Lower lobe of right lung (tissue), 2 donors: Measurements from ENCODE around the gene GRIK1. TPM values are rescaled to one million over a fixed set of nuclear protein-coding genes. Genes with fewer than 3 reads are reported as not detected.

Source experiments
- ATAC-seq, 2 donors: fragments of 200-7000 bp; cut with Tn5 transposase; one replicate each; pipeline ENCODE4 v1.9.1; 2020 to 2022; ENCODE audit warnings: mild to moderate bottlenecking in 2 of 2, moderate library complexity in 2 of 2
- DNase-seq: peaks from one replicate; pipeline ENCODE4 v3.0.0-alpha.2; 2020
- H3K27ac ChIP-seq: fragments of 200-600 bp; one replicate; pipeline ENCODE4 v1.8.0; 2022
- H3K27me3 ChIP-seq: fragments of 200-600 bp; one replicate; pipeline ENCODE4 v1.8.0; 2022; ENCODE audit warnings: low read depth
- H3K36me3 ChIP-seq: fragments of 200-600 bp; one replicate; pipeline ENCODE4 v1.8.0; 2022; ENCODE audit warnings: mild to moderate bottlenecking
- H3K4me1 ChIP-seq: fragments of 200-600 bp; one replicate; pipeline ENCODE4 v1.8.0; 2022
- H3K4me3 ChIP-seq: fragments of 200-600 bp; one replicate; pipeline ENCODE4 v1.8.0; 2022; ENCODE audit warnings: mild to moderate bottlenecking
- H3K9me3 ChIP-seq: fragments of 200-600 bp; one replicate; pipeline ENCODE4 v1.8.0; 2022
- intact Hi-C: fragments of 100-400 bp; cut with DNase I; formaldehyde crosslinking; loops from one replicate; pipeline ENCODE4 v1.11.0; 2022
- total RNA-seq: library from RNA; stranded (reverse); fragmentation: NEBNext Ultra II Directional; extraction: Animal tissue kit (Norgen Biotek cat#: 25700); gene quantifications from one replicate; pipeline ENCODE4 v1.2.1, GENCODE V29; 2021
- TF ChIP-seq, protein P1 (sequence below): fragments of 200-600 bp; IDR thresholded peaks from one replicate; pipeline ENCODE4 v1.8.0; 2022; ENCODE audit warnings: antibody characterized with exemption, mild to moderate bottlenecking
- donor health status: DM: no; HTN: yes; CAD: no; lungs with severe emphysema.

Gene GRIK1
- total RNA-seq, 1 donor from 2014 or later = not detected

DNA sequence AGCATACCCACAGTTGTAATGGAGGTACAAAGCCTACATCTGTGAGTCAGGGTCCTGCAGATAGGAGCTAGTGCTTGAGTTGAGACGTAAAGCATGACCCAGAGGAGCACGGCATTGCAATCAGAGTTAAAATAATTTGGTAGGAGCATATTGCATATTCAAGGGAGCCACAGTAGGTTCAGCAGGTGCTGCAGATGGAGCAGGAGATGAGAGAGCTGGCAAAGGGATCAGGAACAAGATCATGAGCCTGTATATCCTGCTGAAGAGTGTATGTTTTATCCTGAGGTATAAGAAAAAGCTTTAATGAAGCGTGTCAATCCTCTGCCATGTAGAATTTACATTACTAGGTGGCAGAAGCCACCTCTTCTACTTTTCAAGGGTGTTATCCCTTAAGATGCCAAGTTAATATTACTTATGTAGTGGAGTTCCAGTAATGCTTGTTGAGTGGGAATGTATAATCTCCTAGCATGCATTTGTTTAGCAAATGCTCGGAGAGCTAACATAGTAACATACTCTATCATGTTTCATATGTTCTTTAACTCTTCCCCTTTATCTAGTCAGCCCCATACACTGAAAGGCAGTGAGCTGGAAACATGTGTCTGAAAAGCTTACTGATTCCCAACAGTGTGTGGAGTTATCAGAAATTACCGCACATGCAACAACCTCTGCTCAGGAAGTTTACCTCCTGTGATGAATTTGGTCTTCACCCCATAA lies 300.3 kb downstream of the GRIK1 start:
- Histone ChIP-seq H3K27ac (no peak overlapping the region), H3K27me3 (no peaks in the 10 kb centered on the region), H3K4me1 (no peaks in the 10 kb centered on the region), H3K36me3 (no peaks in the 10 kb centered on the region), H3K9me3 (no peaks in the 10 kb centered on the region), H3K4me3 (no peak overlapping the region)
- intact Hi-C loops = no loop called here
- DNase-seq = no peak
- TF ChIP-seq, protein P1, sequence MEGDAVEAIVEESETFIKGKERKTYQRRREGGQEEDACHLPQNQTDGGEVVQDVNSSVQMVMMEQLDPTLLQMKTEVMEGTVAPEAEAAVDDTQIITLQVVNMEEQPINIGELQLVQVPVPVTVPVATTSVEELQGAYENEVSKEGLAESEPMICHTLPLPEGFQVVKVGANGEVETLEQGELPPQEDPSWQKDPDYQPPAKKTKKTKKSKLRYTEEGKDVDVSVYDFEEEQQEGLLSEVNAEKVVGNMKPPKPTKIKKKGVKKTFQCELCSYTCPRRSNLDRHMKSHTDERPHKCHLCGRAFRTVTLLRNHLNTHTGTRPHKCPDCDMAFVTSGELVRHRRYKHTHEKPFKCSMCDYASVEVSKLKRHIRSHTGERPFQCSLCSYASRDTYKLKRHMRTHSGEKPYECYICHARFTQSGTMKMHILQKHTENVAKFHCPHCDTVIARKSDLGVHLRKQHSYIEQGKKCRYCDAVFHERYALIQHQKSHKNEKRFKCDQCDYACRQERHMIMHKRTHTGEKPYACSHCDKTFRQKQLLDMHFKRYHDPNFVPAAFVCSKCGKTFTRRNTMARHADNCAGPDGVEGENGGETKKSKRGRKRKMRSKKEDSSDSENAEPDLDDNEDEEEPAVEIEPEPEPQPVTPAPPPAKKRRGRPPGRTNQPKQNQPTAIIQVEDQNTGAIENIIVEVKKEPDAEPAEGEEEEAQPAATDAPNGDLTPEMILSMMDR = no peak
- ATAC-seq = no peak

- no peak for ATAC-seq
- intact Hi-C loops = no loop called here
- Histone ChIP-seq H3K36me3 (no peaks in the 10 kb centered on the region), H3K27ac (no peak overlapping the region), H3K4me3 (no peak overlapping the region), H3K27me3 (no peaks in the 10 kb centered on the region), H3K9me3 (no peaks in the 10 kb centered on the region), H3K4me1 (no peaks in the 10 kb centered on the region)
- TF ChIP-seq, protein P1 = no peak
- no peak for DNase-seq
These were observed 301.0 kb downstream of the GRIK1 start for GRCh38 chr21:29638761-29639327.

GRCh38 chr21:29638138-29638537 lies 301.7 kb downstream of the GRIK1 start:
- Histone ChIP-seq H3K4me1 (no peaks in the 10 kb centered on the region), H3K9me3 (no peaks in the 10 kb centered on the region), H3K36me3 (no peaks in the 10 kb centered on the region), H3K4me3 (no peak overlapping the region), H3K27ac (no peak overlapping the region), H3K27me3 (no peaks in the 10 kb centered on the region)
- DNase-seq (no peak), ATAC-seq (no peak)
- intact Hi-C loops = no loop called here
- TF ChIP-seq, protein P1 = no peak

DNA sequence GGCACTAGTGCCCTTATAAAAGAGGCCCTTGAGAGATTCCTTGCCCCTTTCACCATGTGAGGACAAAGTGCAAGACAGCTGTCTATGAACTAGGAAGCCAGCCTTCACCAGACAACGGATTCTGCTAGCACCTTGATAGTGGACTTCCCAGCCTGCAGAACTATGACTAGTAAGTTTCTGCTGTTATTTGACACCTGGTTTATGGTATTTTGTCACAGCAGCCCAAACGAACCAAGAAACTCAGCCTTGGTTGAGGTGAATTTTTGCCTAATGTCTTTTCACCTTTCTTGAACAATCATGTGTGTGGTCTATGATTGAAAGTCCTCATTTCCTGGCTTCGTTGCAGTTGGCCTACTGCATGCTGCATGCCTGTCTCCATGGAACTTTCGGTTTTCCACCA lies 302.2 kb downstream of the GRIK1 start:
- no peak for ATAC-seq
- Histone ChIP-seq H3K27me3 (no peaks in the 10 kb centered on the region), H3K4me1 (no peaks in the 10 kb centered on the region), H3K36me3 (no peaks in the 10 kb centered on the region), H3K27ac (no peak overlapping the region), H3K4me3 (no peak overlapping the region), H3K9me3 (no peaks in the 10 kb centered on the region)
- TF ChIP-seq, protein P1 = no peak
- DNase-seq = no peak
- intact Hi-C loops = no loop called here

DNA sequence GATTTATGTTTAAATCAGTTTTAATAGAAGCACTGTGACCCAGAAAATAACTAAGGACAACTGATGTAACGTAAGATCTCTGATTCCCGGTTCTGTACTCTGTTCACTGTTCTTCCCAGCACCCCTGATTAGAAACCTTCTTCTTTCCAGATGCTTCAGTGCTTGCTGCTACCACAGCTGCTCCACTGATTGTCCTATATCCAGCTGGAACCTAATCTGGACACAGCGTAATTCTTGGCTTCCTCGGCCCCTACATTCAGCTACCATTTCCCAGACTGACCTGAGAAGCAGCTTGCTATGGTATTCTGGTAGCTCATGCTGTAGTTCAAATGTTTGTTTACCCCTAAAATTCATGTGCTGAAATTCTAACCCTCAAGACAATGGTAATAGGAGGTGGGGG lies 302.7 kb downstream of the GRIK1 start:
- ATAC-seq = no peak
- intact Hi-C loops = no loop called here
- DNase-seq = no peak
- no peaks in the 10 kb centered on the region for H3K4me1 ChIP-seq
- no peaks in the 10 kb centered on the region for H3K9me3 ChIP-seq
- H3K27ac ChIP-seq = no peak overlapping the region
- no peaks in the 10 kb centered on the region for H3K36me3 ChIP-seq
- H3K4me3 ChIP-seq = no peak overlapping the region
- TF ChIP-seq, protein P1 = no peak
- H3K27me3 ChIP-seq = no peaks in the 10 kb centered on the region
